IMR-90 (cell line): ENCODE results near the gene DYNC1H1.

ENCODE experiments used
- CTCF ChIP-seq: conservative IDR thresholded peaks from 2 replicates; pipeline ENCODE4 v1.5.1; 2012; ENCODE audit warnings: mild to moderate bottlenecking, low read depth, low read length, improper control_type of control experiment
- POLR2A ChIP-seq: IDR thresholded peaks from 2 replicates; pipeline ENCODE4 v1.6.1; 2012; ENCODE audit warnings: mild to moderate bottlenecking, low read depth, low read length
- TF ChIP-seq, protein P1 (sequence below): fragments of 150-350 bp; IDR thresholded peaks from 2 replicates; pipeline ENCODE4 v1.6.1; 2016; ENCODE audit warnings: low read depth, mild to moderate bottlenecking, low read length, moderate library complexity, borderline replicate concordance

- TF ChIP-seq CTCF (no peak), POLR2A (no peak)
- TF ChIP-seq, protein P1, sequence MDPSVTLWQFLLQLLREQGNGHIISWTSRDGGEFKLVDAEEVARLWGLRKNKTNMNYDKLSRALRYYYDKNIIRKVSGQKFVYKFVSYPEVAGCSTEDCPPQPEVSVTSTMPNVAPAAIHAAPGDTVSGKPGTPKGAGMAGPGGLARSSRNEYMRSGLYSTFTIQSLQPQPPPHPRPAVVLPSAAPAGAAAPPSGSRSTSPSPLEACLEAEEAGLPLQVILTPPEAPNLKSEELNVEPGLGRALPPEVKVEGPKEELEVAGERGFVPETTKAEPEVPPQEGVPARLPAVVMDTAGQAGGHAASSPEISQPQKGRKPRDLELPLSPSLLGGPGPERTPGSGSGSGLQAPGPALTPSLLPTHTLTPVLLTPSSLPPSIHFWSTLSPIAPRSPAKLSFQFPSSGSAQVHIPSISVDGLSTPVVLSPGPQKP = no peak
Measured at GRCh38 chr14:102058146-102058545, 93.8 kb downstream of the DYNC1H1 start.
